ENCODE measurements around the gene CTNND2. TPM values are rescaled to one million over a fixed set of nuclear protein-coding genes. Genes with fewer than 3 reads are reported as not detected.
A peak's percentile ranks its signal among the peaks of the same experiment; 100 is the strongest.

CTNND2 gene
- total and polyA plus RNA-seq, 8 donors, result 9.2 to 62.8 (median 43.7) TPM

GRCh38 chr5:11611011-11611410 lies 293.2 kb downstream of the CTNND2 start:
- WGBS, 2 donors, result 76% methylated on average over 3 of the region's 3 CpGs
- Histone ChIP-seq H3K4me1 (no peaks in the 10 kb centered on the region), H3K4me3 (no peak overlapping the region), H3K27me3 (no peaks in the 10 kb centered on the region), H3K9me3 (no peaks in the 10 kb centered on the region), H3K27ac (no peak overlapping the region), H3K36me3 (no peaks in the 10 kb centered on the region)
- TF ChIP-seq CTCF (IDR thresholded peaks at IDR 0.05), result no peak
- ATAC-seq (no peak), DNase-seq (no peak), FAIRE-seq (no peak)
- intact Hi-C loops (cut with DNase I), result no loop called here

- FAIRE-seq (no peak), ATAC-seq (peak in 3 of 4 donors; percentile 56 to 88 (median 71))
These were observed 294.5 kb downstream of the CTNND2 start for GRCh38 chr5:11609570-11610303.

GRCh38 chr5:11608530-11608929 lies 295.7 kb downstream of the CTNND2 start:
- intact Hi-C loops (cut with DNase I), result no loop called here
- H3K4me3 ChIP-seq, result no peak overlapping the region
- no peaks in the 10 kb centered on the region for H3K36me3 ChIP-seq
- H3K27me3 ChIP-seq, result no peaks in the 10 kb centered on the region
- no peak for FAIRE-seq
- H3K27ac ChIP-seq, result no peak overlapping the region
- TF ChIP-seq CTCF (IDR thresholded peaks at IDR 0.05), result no peak
- no peaks in the 10 kb centered on the region for H3K9me3 ChIP-seq
- ATAC-seq, result no peak
- H3K4me1 ChIP-seq, result no peaks in the 10 kb centered on the region
- no peak for DNase-seq

More at GRCh38 chr5:11609570-11610303, 294.5 kb downstream of the CTNND2 start:
- DNase-seq, result peak in 2 of 6 donors; percentile 9 to 39
- WGBS, 2 donors, result 64 to 67% methylated on average over 5 of the region's 5 CpGs
- Histone ChIP-seq H3K36me3 (no peaks in the 10 kb centered on the region), H3K4me3 (no peak overlapping the region), H3K27me3 (no peaks in the 10 kb centered on the region), H3K27ac (peak overlapping the region in 1 of 4 donors; percentile 3), H3K9me3 (no peaks in the 10 kb centered on the region), H3K4me1 (no peaks in the 10 kb centered on the region)
- intact Hi-C loops (cut with DNase I), result no loop called here
- no peak for TF ChIP-seq CTCF (IDR thresholded peaks at IDR 0.05)

GRCh38 chr5:11607944-11608483 lies 296.2 kb downstream of the CTNND2 start:
- intact Hi-C loops (cut with DNase I), result no loop called here
- FAIRE-seq (no peak), ATAC-seq (no peak), DNase-seq (no peak)
- Histone ChIP-seq H3K4me3 (no peak overlapping the region), H3K27ac (no peak overlapping the region), H3K27me3 (no peaks in the 10 kb centered on the region), H3K36me3 (no peaks in the 10 kb centered on the region), H3K4me1 (no peaks in the 10 kb centered on the region), H3K9me3 (no peaks in the 10 kb centered on the region)
- no peak for TF ChIP-seq CTCF (IDR thresholded peaks at IDR 0.05)

GRCh38 chr5:11602298-11602697 lies 301.9 kb downstream of the CTNND2 start:
- 50 to 51% methylated on average over 3 of the region's 3 CpGs for WGBS, 2 donors
- ATAC-seq, result peak in 2 of 4 donors; percentile 31 to 32
- no peaks in the 10 kb centered on the region for H3K9me3 ChIP-seq
- FAIRE-seq, result peak; percentile 97
- no peak overlapping the region for H3K27ac ChIP-seq
- no peak for TF ChIP-seq CTCF (IDR thresholded peaks at IDR 0.05)
- no peak for DNase-seq
- H3K4me1 ChIP-seq, result peaks cover 0 to 12% (median 6%) of the 10 kb centered on the region in 3 donors
- no peaks in the 10 kb centered on the region for H3K36me3 ChIP-seq
- H3K27me3 ChIP-seq, result no peaks in the 10 kb centered on the region
- H3K4me3 ChIP-seq, result no peak overlapping the region
- intact Hi-C loops (cut with DNase I), result no loop called here
